Trophoblast cell (in vitro differentiated cells and primary cell): ENCODE measurements around the gene DGKB.

ENCODE experiments used
- DNase-seq, 2 donors: peaks; one replicate each; pipeline ENCODE4 v3.0.0-alpha.2; 2016
- H2AFZ ChIP-seq: 2 replicates; pipeline ENCODE4 v1.6.1; 2013; ENCODE audit warnings: low read length, moderate library complexity, mild to moderate bottlenecking; ENCODE audit not compliant: insufficient read depth, poor library complexity
- H2AK5ac ChIP-seq: 2 replicates; pipeline ENCODE4 v1.6.1; 2013; ENCODE audit warnings: mild to moderate bottlenecking, low read length
- H2BK120ac ChIP-seq: 2 replicates; pipeline ENCODE4 v1.6.1; 2013; ENCODE audit warnings: low read length, mild to moderate bottlenecking, moderate library complexity; ENCODE audit not compliant: insufficient read depth, poor library complexity
- H2BK12ac ChIP-seq: 2 replicates; pipeline ENCODE4 v1.6.1; 2013; ENCODE audit warnings: mild to moderate bottlenecking, low read length, moderate library complexity
- H2BK5ac ChIP-seq: 2 replicates; pipeline ENCODE4 v1.6.1; 2013; ENCODE audit warnings: low read length, low read depth, moderate library complexity, mild to moderate bottlenecking; ENCODE audit not compliant: poor library complexity
- H3K14ac ChIP-seq: 2 replicates; pipeline ENCODE4 v1.6.1; 2013; ENCODE audit warnings: mild to moderate bottlenecking, low read length
- H3K18ac ChIP-seq: 2 replicates; pipeline ENCODE4 v1.6.1; 2013; ENCODE audit warnings: mild to moderate bottlenecking, low read length
- H3K23ac ChIP-seq: 2 replicates; pipeline ENCODE4 v1.6.1; 2013; ENCODE audit warnings: low read length
- H3K27ac ChIP-seq: 2 replicates; pipeline ENCODE4 v1.5.1; 2013; ENCODE audit warnings: low read depth, mild to moderate bottlenecking, inconsistent platforms, low read length, moderate library complexity
- H3K27me3 ChIP-seq: 2 replicates; pipeline ENCODE4 v1.6.1; 2013; ENCODE audit warnings: inconsistent platforms, mild to moderate bottlenecking, low read length, moderate library complexity; ENCODE audit not compliant: insufficient read depth
- H3K36me3 ChIP-seq, 2 experiments: 1 replicate in 1 of 2; 2 replicates in 1 of 2; pipeline ENCODE4 v1.6.1; 2013; ENCODE audit warnings: low read length in 2 of 2, mild to moderate bottlenecking in 2 of 2, moderate library complexity in 1 of 2; ENCODE audit not compliant: insufficient read depth in 2 of 2, control insufficient read depth in 1 of 2
- H3K4ac ChIP-seq: 2 replicates; pipeline ENCODE4 v1.6.1; 2013; ENCODE audit warnings: low read depth, mild to moderate bottlenecking, low read length, moderate library complexity
- H3K4me1 ChIP-seq, 2 experiments: 1 replicate in 1 of 2; 2 replicates in 1 of 2; pipeline ENCODE4 v1.6.1; 2013; ENCODE audit warnings: low read length in 2 of 2, mild to moderate bottlenecking in 2 of 2, moderate library complexity in 1 of 2; ENCODE audit not compliant: insufficient read depth in 2 of 2, control insufficient read depth in 1 of 2
- H3K4me2 ChIP-seq: 2 replicates; pipeline ENCODE4 v1.6.1; 2013; ENCODE audit warnings: inconsistent platforms, mild to moderate bottlenecking, low read length, moderate library complexity
- H3K4me3 ChIP-seq: 2 replicates; pipeline ENCODE4 v1.5.1; 2013; ENCODE audit warnings: mild to moderate bottlenecking, low read depth, low read length, inconsistent platforms
- H3K79me1 ChIP-seq: one replicate; pipeline ENCODE4 v1.6.1; 2013; ENCODE audit warnings: low read length
- H3K79me2 ChIP-seq: 2 replicates; pipeline ENCODE4 v1.6.1; 2013; ENCODE audit warnings: low read length, mild to moderate bottlenecking; ENCODE audit not compliant: control insufficient read depth, insufficient read depth, poor library complexity
- H3K9ac ChIP-seq: 2 replicates; pipeline ENCODE4 v1.6.1; 2013; ENCODE audit warnings: mild to moderate bottlenecking, low read length
- H3K9me3 ChIP-seq: 2 replicates; pipeline ENCODE4 v1.6.1; 2013; ENCODE audit warnings: low read depth, mild to moderate bottlenecking, control low read depth, inconsistent platforms, low read length; ENCODE audit not compliant: insufficient read depth
- H4K12ac ChIP-seq: 2 replicates; pipeline ENCODE4 v1.6.1; 2013; ENCODE audit warnings: low read depth, mild to moderate bottlenecking, low read length, moderate library complexity
- H4K8ac ChIP-seq: 2 replicates; pipeline ENCODE4 v1.6.1; 2013; ENCODE audit warnings: low read depth, mild to moderate bottlenecking, low read length, moderate library complexity
- H4K91ac ChIP-seq: one replicate; pipeline ENCODE4 v1.6.1; 2013; ENCODE audit warnings: low read depth, mild to moderate bottlenecking, low read length, moderate library complexity
- WGBS: extraction: QIAGEN DNeasy Blood & Tissue Kit; methylation state at CpG from one replicate; pipeline ENCODE4 v1.1.7; 2013; ENCODE audit warnings: missing lambda C conversion rate; ENCODE audit not compliant: insufficient read length, insufficient coverage; ENCODE audit errors: extremely low coverage; 5-methylcytosine and 5-hydroxymethylcytosine counted together

The DGKB gene

GRCh38 chr7:14377646-14378266 lies 524.8 kb downstream of the DGKB start:
- no peak overlapping the region for H3K18ac ChIP-seq
- no peak overlapping the region for H2BK120ac ChIP-seq
- H2BK5ac ChIP-seq, result no peak overlapping the region
- H4K12ac ChIP-seq, result no peak overlapping the region
- H3K14ac ChIP-seq, result no peak overlapping the region
- DNase-seq, result no peak
- no peak overlapping the region for H3K9ac ChIP-seq
- no peak overlapping the region for H3K4me2 ChIP-seq
- H3K36me3 ChIP-seq, result no peaks in the 10 kb centered on the region
- no peak overlapping the region for H3K4ac ChIP-seq
- no peaks in the 10 kb centered on the region for H3K79me2 ChIP-seq
- no peak overlapping the region for H2BK12ac ChIP-seq
- WGBS, result no CpG with 5 or more reads among the region's 4 CpGs
- no peak overlapping the region for H3K23ac ChIP-seq
- H3K4me1 ChIP-seq, result no peaks in the 10 kb centered on the region
- no peaks in the 10 kb centered on the region for H3K27me3 ChIP-seq
- H4K91ac ChIP-seq, result no peak overlapping the region
- H3K27ac ChIP-seq, result no peak overlapping the region
- H4K8ac ChIP-seq, result no peak overlapping the region
- H3K9me3 ChIP-seq, result no peaks in the 10 kb centered on the region
- H3K79me1 ChIP-seq, result no peaks in the 10 kb centered on the region
- no peak overlapping the region for H2AFZ ChIP-seq
- no peak overlapping the region for H2AK5ac ChIP-seq
- H3K4me3 ChIP-seq, result no peak overlapping the region

DNA sequence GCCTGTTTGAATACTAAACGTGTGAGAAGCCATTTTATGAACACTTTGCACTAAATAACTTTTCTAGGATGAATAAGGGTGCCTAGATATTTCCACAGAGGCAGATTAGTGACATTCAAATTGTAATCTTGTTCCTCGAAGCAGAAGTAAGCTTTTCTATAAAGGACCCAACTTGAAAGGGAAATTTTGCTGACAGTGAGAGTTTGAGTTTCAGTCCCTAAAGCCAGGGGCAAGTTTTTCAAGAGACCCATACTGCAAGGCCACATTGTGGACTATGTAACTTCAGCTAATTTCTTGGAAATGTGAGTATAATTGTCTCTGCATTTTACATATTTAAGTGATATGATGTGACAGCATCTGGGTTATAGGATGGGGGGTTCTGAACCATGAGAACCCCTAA lies 525.8 kb downstream of the DGKB start:
- H3K4ac ChIP-seq, result no peak overlapping the region
- H3K4me3 ChIP-seq, result no peak overlapping the region
- no peak overlapping the region for H2BK12ac ChIP-seq
- no peaks in the 10 kb centered on the region for H3K27me3 ChIP-seq
- no peaks in the 10 kb centered on the region for H3K9me3 ChIP-seq
- WGBS, result no CpG with 5 or more reads among the region's 2 CpGs
- no peak overlapping the region for H4K8ac ChIP-seq
- H3K23ac ChIP-seq, result no peak overlapping the region
- H3K79me1 ChIP-seq, result no peaks in the 10 kb centered on the region
- no peak overlapping the region for H2AK5ac ChIP-seq
- H3K36me3 ChIP-seq, result no peaks in the 10 kb centered on the region
- no peak overlapping the region for H4K91ac ChIP-seq
- H2BK120ac ChIP-seq, result no peak overlapping the region
- no peak overlapping the region for H3K18ac ChIP-seq
- no peak overlapping the region for H2BK5ac ChIP-seq
- H3K79me2 ChIP-seq, result no peaks in the 10 kb centered on the region
- H3K4me2 ChIP-seq, result no peak overlapping the region
- no peaks in the 10 kb centered on the region for H3K4me1 ChIP-seq
- DNase-seq, result no peak
- no peak overlapping the region for H2AFZ ChIP-seq
- no peak overlapping the region for H3K27ac ChIP-seq
- H4K12ac ChIP-seq, result no peak overlapping the region
- no peak overlapping the region for H3K9ac ChIP-seq
- no peak overlapping the region for H3K14ac ChIP-seq

DNA sequence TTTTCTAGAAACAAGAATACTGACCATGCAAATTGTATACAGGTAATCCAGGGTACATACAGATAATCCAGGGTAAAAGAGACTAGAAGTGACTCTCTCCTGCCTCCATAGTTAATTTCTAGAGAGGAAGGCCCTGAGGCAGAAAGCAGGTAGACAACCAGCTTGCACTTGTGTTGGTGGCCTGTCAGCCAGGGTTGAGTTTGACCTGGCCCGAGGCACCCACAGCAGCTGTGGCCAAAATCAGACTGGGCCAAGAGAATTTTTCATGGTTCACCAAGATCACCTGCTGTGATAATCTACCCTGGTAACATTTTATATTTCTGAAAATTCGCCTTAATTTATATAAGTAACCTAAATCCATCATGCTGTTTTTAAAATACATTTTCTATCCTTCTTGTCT lies 526.6 kb downstream of the DGKB start:
- H3K27me3 ChIP-seq, result no peaks in the 10 kb centered on the region
- no peak overlapping the region for H4K91ac ChIP-seq
- no peak for DNase-seq
- H3K9ac ChIP-seq, result no peak overlapping the region
- H2BK120ac ChIP-seq, result no peak overlapping the region
- no peak overlapping the region for H3K23ac ChIP-seq
- no peak overlapping the region for H3K18ac ChIP-seq
- H3K4ac ChIP-seq, result no peak overlapping the region
- no peaks in the 10 kb centered on the region for H3K79me1 ChIP-seq
- no peaks in the 10 kb centered on the region for H3K36me3 ChIP-seq
- H3K14ac ChIP-seq, result no peak overlapping the region
- no peak overlapping the region for H3K27ac ChIP-seq
- H3K4me1 ChIP-seq, result no peaks in the 10 kb centered on the region
- no peak overlapping the region for H2AK5ac ChIP-seq
- H4K12ac ChIP-seq, result no peak overlapping the region
- H2AFZ ChIP-seq, result no peak overlapping the region
- no peak overlapping the region for H2BK12ac ChIP-seq
- no peak overlapping the region for H3K4me2 ChIP-seq
- H3K9me3 ChIP-seq, result no peaks in the 10 kb centered on the region
- no peaks in the 10 kb centered on the region for H3K79me2 ChIP-seq
- no peak overlapping the region for H4K8ac ChIP-seq
- H3K4me3 ChIP-seq, result no peak overlapping the region
- H2BK5ac ChIP-seq, result no peak overlapping the region
- no CpG with 5 or more reads among the region's 2 CpGs for WGBS

DNA sequence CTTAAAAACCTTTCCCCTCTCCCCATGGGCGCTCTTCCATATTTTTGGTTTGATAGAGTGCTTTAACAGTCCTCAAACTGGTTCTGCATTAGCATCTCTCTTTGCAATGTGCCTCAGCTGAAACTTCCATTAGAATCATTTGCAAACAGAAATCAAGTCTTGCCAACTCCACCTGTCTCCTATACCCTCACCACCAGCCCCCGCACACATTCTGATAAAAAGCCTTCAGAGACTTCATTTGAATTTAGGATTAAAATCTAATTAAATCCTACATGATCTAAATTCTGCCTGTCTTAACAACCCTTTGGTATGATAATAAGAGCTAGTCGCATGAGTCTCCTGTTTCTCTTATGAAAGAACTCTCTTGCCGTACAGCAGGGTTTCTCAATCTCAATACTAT lies 528.2 kb downstream of the DGKB start:
- Histone ChIP-seq H3K14ac (no peak overlapping the region), H3K79me1 (no peaks in the 10 kb centered on the region)
- no CpG with 5 or more reads among the region's 4 CpGs for WGBS

More for the DNA sequence above, 528.2 kb downstream of the DGKB start:
- Histone ChIP-seq H3K27me3 (no peaks in the 10 kb centered on the region), H4K8ac (no peak overlapping the region), H4K12ac (no peak overlapping the region), H2BK12ac (no peak overlapping the region), H2BK5ac (no peak overlapping the region), H3K4me2 (no peak overlapping the region), H3K79me2 (no peaks in the 10 kb centered on the region), H3K4me1 (no peaks in the 10 kb centered on the region), H3K4me3 (no peak overlapping the region), H3K36me3 (no peaks in the 10 kb centered on the region), H3K9ac (no peak overlapping the region), H3K9me3 (no peaks in the 10 kb centered on the region), H3K4ac (no peak overlapping the region), H2AFZ (no peak overlapping the region), H3K23ac (no peak overlapping the region), H2BK120ac (no peak overlapping the region), H3K18ac (no peak overlapping the region), H3K27ac (no peak overlapping the region), H4K91ac (no peak overlapping the region), H2AK5ac (no peak overlapping the region)
- no peak for DNase-seq
